ENCODE measurements around the gene STN1. TPM values are rescaled to one million over a fixed set of nuclear protein-coding genes. Genes with fewer than 3 reads are reported as not detected.

STN1 gene
- total and polyA plus RNA-seq, 10 of the 15 experiments (the other 5 are each of a cell fraction or from before 2014, with no cell fraction given): 22.2 to 31.8 (median 28.5) TPM

DNA sequence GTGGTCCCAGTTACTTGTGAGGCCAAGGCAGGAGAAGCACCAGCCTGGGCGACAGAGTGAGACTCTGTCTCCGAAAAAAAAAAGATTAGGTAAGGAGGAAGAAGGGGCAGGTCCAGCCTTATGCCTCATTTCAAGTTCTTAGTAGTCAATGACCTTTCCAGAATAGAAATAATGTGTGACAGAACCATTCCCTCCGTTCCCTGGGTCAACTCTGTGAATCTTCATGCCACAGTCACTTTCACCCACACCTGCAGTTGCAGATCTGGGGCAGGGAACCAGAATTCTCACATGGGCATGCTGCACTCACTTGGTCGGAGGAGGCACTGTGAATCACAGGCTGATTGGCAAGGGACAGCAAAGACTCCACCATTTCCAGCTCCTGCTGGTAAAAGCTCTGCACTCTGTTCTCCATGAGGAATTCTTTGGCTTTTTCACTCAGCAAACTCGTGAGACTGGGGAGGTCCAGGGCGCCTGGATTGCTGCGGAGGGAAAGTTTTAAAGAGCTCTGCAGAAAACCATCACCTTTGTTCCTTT is 20.7 kb downstream of the STN1 start:
- Histone ChIP-seq H2AFZ (ENCODE audit: control insufficient read depth, low read depth, low read length) (no peak overlapping the region), H3K27me3 (replicated peaks in 1 of 2; ENCODE audit: control insufficient read depth in 2 of 2, insufficient read depth in 2 of 2, low read length in 1 of 2) (no peaks in the 10 kb centered on the region), H3K4me1 (ENCODE audit: control insufficient read depth, insufficient read depth, low read length) (no peaks in the 10 kb centered on the region), H4K20me1 (ENCODE audit: control insufficient read depth, insufficient read depth) (no peaks in the 10 kb centered on the region), H3K27ac (ENCODE audit: control insufficient read depth, insufficient read depth) (no peak overlapping the region), H3K9me3 (replicated peaks; ENCODE audit: control insufficient read depth, insufficient read depth, low read length) (no peaks in the 10 kb centered on the region), H3K36me3 (ENCODE audit: control insufficient read depth in 2 of 2, insufficient read depth in 2 of 2, low read length in 1 of 2) (peaks cover 9 to 23% of the 10 kb centered on the region in 2 experiments), H3K4me3 (no peak overlapping the region), H3K79me2 (ENCODE audit: control insufficient read depth, insufficient read depth, low read length) (no peaks in the 10 kb centered on the region), H3K4me2 (ENCODE audit: control insufficient read depth, insufficient read depth) (no peak overlapping the region), H3K9ac (ENCODE audit: control insufficient read depth, insufficient read depth, low read length) (no peak overlapping the region)
- in situ Hi-C loops (cut with MboI) (no loop called here), intact Hi-C loops (cut with micrococcal nuclease; ENCODE audit: unreplicated experiment) (no loop called here)
- ChIA-PET POLR2A (no interaction called here), CTCF (interaction anchor here (2.5 kb wide), 1 partner anchor 8 kb away, joined by 18 read pairs; no protein-coding TSS in a partner anchor), SMC1A (ENCODE audit: uncharacterized antibody, unreplicated experiment) (interaction anchor here (1.9 kb wide), 1 partner anchor 9 kb away, joined by 6 read pairs; no protein-coding TSS in a partner anchor), RAD21 (ENCODE audit: unreplicated experiment) (no interaction called here)
- no TSS peak for BruUV-seq (replicated peaks)
- TF ChIP-seq, protein P1, sequence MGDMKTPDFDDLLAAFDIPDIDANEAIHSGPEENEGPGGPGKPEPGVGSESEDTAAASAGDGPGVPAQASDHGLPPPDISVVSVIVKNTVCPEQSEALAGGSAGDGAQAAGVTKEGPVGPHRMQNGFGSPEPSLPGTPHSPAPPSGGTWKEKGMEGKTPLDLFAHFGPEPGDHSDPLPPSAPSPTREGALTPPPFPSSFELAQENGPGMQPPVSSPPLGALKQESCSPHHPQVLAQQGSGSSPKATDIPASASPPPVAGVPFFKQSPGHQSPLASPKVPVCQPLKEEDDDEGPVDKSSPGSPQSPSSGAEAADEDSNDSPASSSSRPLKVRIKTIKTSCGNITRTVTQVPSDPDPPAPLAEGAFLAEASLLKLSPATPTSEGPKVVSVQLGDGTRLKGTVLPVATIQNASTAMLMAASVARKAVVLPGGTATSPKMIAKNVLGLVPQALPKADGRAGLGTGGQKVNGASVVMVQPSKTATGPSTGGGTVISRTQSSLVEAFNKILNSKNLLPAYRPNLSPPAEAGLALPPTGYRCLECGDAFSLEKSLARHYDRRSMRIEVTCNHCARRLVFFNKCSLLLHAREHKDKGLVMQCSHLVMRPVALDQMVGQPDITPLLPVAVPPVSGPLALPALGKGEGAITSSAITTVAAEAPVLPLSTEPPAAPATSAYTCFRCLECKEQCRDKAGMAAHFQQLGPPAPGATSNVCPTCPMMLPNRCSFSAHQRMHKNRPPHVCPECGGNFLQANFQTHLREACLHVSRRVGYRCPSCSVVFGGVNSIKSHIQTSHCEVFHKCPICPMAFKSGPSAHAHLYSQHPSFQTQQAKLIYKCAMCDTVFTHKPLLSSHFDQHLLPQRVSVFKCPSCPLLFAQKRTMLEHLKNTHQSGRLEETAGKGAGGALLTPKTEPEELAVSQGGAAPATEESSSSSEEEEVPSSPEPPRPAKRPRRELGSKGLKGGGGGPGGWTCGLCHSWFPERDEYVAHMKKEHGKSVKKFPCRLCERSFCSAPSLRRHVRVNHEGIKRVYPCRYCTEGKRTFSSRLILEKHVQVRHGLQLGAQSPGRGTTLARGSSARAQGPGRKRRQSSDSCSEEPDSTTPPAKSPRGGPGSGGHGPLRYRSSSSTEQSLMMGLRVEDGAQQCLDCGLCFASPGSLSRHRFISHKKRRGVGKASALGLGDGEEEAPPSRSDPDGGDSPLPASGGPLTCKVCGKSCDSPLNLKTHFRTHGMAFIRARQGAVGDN (IDR thresholded peaks at IDR 0.05): no peak
- no peak for TF ChIP-seq GABPA (IDR thresholded peaks at IDR 0.05; ENCODE audit: low read depth)
- TF ChIP-seq ZNF207 (IDR thresholded peaks at IDR 0.05; ENCODE audit: borderline replicate concordance): no peak
- TF ChIP-seq POU2F2 (IDR thresholded peaks at IDR 0.05; ENCODE audit: borderline replicate concordance, low read depth, low read length): no peak
- TF ChIP-seq BHLHE40 (IDR thresholded peaks at IDR 0.05; ENCODE audit: borderline replicate concordance in 1 of 2, low read depth in 2 of 2, low read length in 1 of 2): no peak
- TF ChIP-seq SMC3 (IDR thresholded peaks at IDR 0.05; ENCODE audit: borderline replicate concordance, low read length): no peak
- TF ChIP-seq, protein P2, sequence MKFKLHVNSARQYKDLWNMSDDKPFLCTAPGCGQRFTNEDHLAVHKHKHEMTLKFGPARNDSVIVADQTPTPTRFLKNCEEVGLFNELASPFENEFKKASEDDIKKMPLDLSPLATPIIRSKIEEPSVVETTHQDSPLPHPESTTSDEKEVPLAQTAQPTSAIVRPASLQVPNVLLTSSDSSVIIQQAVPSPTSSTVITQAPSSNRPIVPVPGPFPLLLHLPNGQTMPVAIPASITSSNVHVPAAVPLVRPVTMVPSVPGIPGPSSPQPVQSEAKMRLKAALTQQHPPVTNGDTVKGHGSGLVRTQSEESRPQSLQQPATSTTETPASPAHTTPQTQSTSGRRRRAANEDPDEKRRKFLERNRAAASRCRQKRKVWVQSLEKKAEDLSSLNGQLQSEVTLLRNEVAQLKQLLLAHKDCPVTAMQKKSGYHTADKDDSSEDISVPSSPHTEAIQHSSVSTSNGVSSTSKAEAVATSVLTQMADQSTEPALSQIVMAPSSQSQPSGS (IDR thresholded peaks at IDR 0.05; ENCODE audit: low read length): no peak
- TF ChIP-seq BRCA1 (IDR thresholded peaks at IDR 0.05; ENCODE audit: low read depth, low read length): no peak
- TF ChIP-seq, protein P3, sequence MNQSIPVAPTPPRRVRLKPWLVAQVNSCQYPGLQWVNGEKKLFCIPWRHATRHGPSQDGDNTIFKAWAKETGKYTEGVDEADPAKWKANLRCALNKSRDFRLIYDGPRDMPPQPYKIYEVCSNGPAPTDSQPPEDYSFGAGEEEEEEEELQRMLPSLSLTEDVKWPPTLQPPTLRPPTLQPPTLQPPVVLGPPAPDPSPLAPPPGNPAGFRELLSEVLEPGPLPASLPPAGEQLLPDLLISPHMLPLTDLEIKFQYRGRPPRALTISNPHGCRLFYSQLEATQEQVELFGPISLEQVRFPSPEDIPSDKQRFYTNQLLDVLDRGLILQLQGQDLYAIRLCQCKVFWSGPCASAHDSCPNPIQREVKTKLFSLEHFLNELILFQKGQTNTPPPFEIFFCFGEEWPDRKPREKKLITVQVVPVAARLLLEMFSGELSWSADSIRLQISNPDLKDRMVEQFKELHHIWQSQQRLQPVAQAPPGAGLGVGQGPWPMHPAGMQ (IDR thresholded peaks at IDR 0.05; ENCODE audit: borderline replicate concordance): no peak
- TF ChIP-seq, protein P4, sequence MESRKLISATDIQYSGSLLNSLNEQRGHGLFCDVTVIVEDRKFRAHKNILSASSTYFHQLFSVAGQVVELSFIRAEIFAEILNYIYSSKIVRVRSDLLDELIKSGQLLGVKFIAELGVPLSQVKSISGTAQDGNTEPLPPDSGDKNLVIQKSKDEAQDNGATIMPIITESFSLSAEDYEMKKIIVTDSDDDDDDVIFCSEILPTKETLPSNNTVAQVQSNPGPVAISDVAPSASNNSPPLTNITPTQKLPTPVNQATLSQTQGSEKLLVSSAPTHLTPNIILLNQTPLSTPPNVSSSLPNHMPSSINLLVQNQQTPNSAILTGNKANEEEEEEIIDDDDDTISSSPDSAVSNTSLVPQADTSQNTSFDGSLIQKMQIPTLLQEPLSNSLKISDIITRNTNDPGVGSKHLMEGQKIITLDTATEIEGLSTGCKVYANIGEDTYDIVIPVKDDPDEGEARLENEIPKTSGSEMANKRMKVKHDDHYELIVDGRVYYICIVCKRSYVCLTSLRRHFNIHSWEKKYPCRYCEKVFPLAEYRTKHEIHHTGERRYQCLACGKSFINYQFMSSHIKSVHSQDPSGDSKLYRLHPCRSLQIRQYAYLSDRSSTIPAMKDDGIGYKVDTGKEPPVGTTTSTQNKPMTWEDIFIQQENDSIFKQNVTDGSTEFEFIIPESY (IDR thresholded peaks at IDR 0.05): no peak
- no peak for TF ChIP-seq FOXM1 (IDR thresholded peaks at IDR 0.05; ENCODE audit: low read depth, low read length)
- no peak for TF ChIP-seq SMARCA5 (IDR thresholded peaks at IDR 0.05)
- 90% methylated on average over 7 of the region's 7 CpGs for WGBS (ENCODE audit: insufficient coverage, insufficient replicate concordance, low lambda C conversion rate, missing lambda C conversion rate)
- no peak for ATAC-seq
- DNase-seq (ENCODE audit: low read depth, low spot score): no peak
- no peak for FAIRE-seq

All from GM12878 (cell line).